OCI-M1 (cell line): Measurements from ENCODE around the gene CD320.
"Not testable (repeated sequence)": the region's sequence is repeated elsewhere in the genome, so short reads cannot be mapped to it uniquely, and the experiment has no call there.

Experiments
- DNase-seq: peaks from one replicate; lab custom pipeline; 2025; lab: John Stamatoyannopoulos, UW

Gene CD320

GRCh38 chr19:8307965-8308866, at the start of gene CD320:
TSS of gene CD320 (minus strand) at chr19:8308358. CDS start at chr19:8308290, 68 bp downstream.
- peak; percentile 93 for DNase-seq

GRCh38 chr19:8357007-8357521, 48.9 kb upstream of the CD320 start:
- DNase-seq = no peak

- DNase-seq = peak; percentile 58
Observed at GRCh38 chr19:8355631-8356402, 47.7 kb upstream of the CD320 start.

- not testable (repeated sequence) for DNase-seq
Observed at GRCh38 chr19:8352845-8353244, 44.7 kb upstream of the CD320 start.

- DNase-seq = no peak
Observed at GRCh38 chr19:8352134-8352827, 44.1 kb upstream of the CD320 start.

- DNase-seq = not testable (repeated sequence)
Observed at GRCh38 chr19:8349629-8350372, 41.6 kb upstream of the CD320 start.

GRCh38 chr19:8343483-8343844, 35.3 kb upstream of the CD320 start:
- no peak for DNase-seq

- peak; percentile 96 for DNase-seq
Observed at GRCh38 chr19:8342684-8343482, 34.7 kb upstream of the CD320 start, which contains the start of gene KANK3. TSS of gene KANK3 (minus strand) at chr19:8343262. CDS start at chr19:8337828, 5,434 bp downstream.

- DNase-seq = no peak
Observed at GRCh38 chr19:8342316-8342683, 34.1 kb upstream of the CD320 start.

GRCh38 chr19:8341504-8341903, 33.3 kb upstream of the CD320 start:
- not testable (repeated sequence) for DNase-seq

GRCh38 chr19:8340341-8341096, 32.4 kb upstream of the CD320 start:
- DNase-seq = no peak

- DNase-seq = no peak
Observed at GRCh38 chr19:8338835-8339234, 30.7 kb upstream of the CD320 start.

- no peak for DNase-seq
Observed at GRCh38 chr19:8337728-8338127, 29.6 kb upstream of the CD320 start.

- DNase-seq = no peak
Observed at GRCh38 chr19:8336660-8337059, 28.5 kb upstream of the CD320 start.

- no peak for DNase-seq
Observed at GRCh38 chr19:8336072-8336569, 28.0 kb upstream of the CD320 start.

GRCh38 chr19:8335343-8336071, 27.3 kb upstream of the CD320 start:
- DNase-seq = no peak

- no peak for DNase-seq
Observed at GRCh38 chr19:8334458-8335342, 26.5 kb upstream of the CD320 start.
